ENCODE measurements around the gene KIAA1328.

DNA sequence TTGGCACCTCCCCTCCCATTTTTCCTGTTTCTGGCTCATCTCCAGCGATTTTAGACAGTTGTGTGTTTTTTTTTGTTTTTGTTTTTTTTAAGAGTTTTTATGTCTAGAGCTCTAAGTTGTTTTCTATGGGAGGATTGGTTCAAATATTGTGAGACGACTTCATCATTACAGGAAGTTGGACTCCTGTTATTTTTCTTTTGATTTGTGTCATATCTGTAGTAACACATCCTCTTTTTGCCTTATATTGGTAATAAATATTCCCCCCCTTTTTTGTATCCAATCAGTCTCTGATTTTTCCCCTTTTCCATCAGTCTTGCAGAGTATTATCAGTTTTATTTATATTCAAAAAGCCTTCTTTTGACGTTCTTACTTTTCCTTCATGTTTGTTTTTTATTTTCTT lies 89.0 kb downstream of the KIAA1328 start:
- no peak for TF ChIP-seq CTCF (IDR thresholded peaks at IDR 0.05)
- TF ChIP-seq POLR2A (IDR thresholded peaks at IDR 0.05), result no peak
- no peak for TF ChIP-seq EP300 (IDR thresholded peaks at IDR 0.05)
- no peak for TF ChIP-seq POLR2AphosphoS5 (IDR thresholded peaks at IDR 0.05)
